ENCODE measurements around the gene NACC2. TPM values are rescaled to one million over a fixed set of nuclear protein-coding genes. Genes with fewer than 3 reads are reported as not detected.
"Not testable (repeated sequence)": the region's sequence is repeated elsewhere in the genome, so short reads cannot be mapped to it uniquely, and the experiment has no call there.

NACC2 gene
- total RNA-seq, 4 donors from 2014 or later: 22.2 to 64.3 (median 26.5) TPM

- no peak for DNase-seq
- WGBS, 2 donors (ENCODE audit: low coverage in 1 of 2): 73% methylated on average over 9 of the region's 9 CpGs; no CpG with 5 or more reads in 1 of the 2 donors
- in situ Hi-C loops (cut with MboI; ENCODE audit: low pct_ligation_motif_present in 1 of 4, low pct_unique_long_range_greater_than_20kb in 1 of 4, low sequenced_read_pairs in 3 of 4): no loop called here
Observed at GRCh38 chr9:135970128-135970815, 124.8 kb downstream of the NACC2 start.

GRCh38 chr9:135969064-135969683, 125.9 kb downstream of the NACC2 start:
- in situ Hi-C loops (cut with MboI; ENCODE audit: low pct_ligation_motif_present in 1 of 4, low pct_unique_long_range_greater_than_20kb in 1 of 4, low sequenced_read_pairs in 3 of 4) (loop anchor here in 3 of 4 donors (5.0 to 10.0 kb wide), 2 partner anchors 153 to 156 kb away; no protein-coding TSS in a partner anchor), intact Hi-C loops (cut with DNase I; ENCODE audit: low total_unique reads) (loop anchor here (2.0 kb wide), 1 partner anchor 154 kb away; no protein-coding TSS in a partner anchor)
- no peaks in the 10 kb centered on the region for H3K27me3 ChIP-seq
- no peak overlapping the region for H3K4me3 ChIP-seq
- TF ChIP-seq POLR2AphosphoS5 (IDR thresholded peaks at IDR 0.05) (no peak), EP300 (IDR thresholded peaks at IDR 0.05; ENCODE audit: low read depth) (no peak), POLR2A (IDR thresholded peaks at IDR 0.05) (no peak), CTCF (IDR thresholded peaks at IDR 0.05) (no peak)
- 60 to 77% methylated on average over 5 to 12 of the region's 12 CpGs for WGBS, 2 donors (ENCODE audit: low coverage in 1 of 2)
- no peaks in the 10 kb centered on the region for H3K36me3 ChIP-seq
- no peaks in the 10 kb centered on the region for H3K9me3 ChIP-seq
- DNase-seq: no peak
- no peak overlapping the region for H3K27ac ChIP-seq
- peaks cover 0 to 4% (median 1%) of the 10 kb centered on the region in 4 donors for H3K4me1 ChIP-seq

More at GRCh38 chr9:135970128-135970815, 124.8 kb downstream of the NACC2 start:
- no peaks in the 10 kb centered on the region for H3K9me3 ChIP-seq
- no peak overlapping the region for H3K27ac ChIP-seq
- intact Hi-C loops (cut with DNase I; ENCODE audit: low total_unique reads): no loop called here
- H3K4me1 ChIP-seq: peaks cover 0 to 4% (median 1%) of the 10 kb centered on the region in 4 donors
- H3K27me3 ChIP-seq: no peaks in the 10 kb centered on the region
- no peaks in the 10 kb centered on the region for H3K36me3 ChIP-seq
- H3K4me3 ChIP-seq: no peak overlapping the region
- TF ChIP-seq POLR2A (IDR thresholded peaks at IDR 0.05): no peak
- TF ChIP-seq POLR2AphosphoS5 (IDR thresholded peaks at IDR 0.05): no peak
- TF ChIP-seq CTCF (IDR thresholded peaks at IDR 0.05): no peak
- no peak for TF ChIP-seq EP300 (IDR thresholded peaks at IDR 0.05; ENCODE audit: low read depth)

GRCh38 chr9:135968601-135969000, 126.5 kb downstream of the NACC2 start:
- WGBS, 2 donors (ENCODE audit: low coverage in 1 of 2): 37 to 46% methylated on average over 2 to 7 of the region's 7 CpGs
- no peak overlapping the region for H3K4me3 ChIP-seq
- DNase-seq: no peak
- intact Hi-C loops (cut with DNase I; ENCODE audit: low total_unique reads) (loop anchor here (2.0 kb wide), 1 partner anchor 154 kb away; no protein-coding TSS in a partner anchor), in situ Hi-C loops (cut with MboI; ENCODE audit: low pct_ligation_motif_present in 1 of 4, low pct_unique_long_range_greater_than_20kb in 1 of 4, low sequenced_read_pairs in 3 of 4) (loop anchor here in 3 of 4 donors (5.0 to 10.0 kb wide), 2 partner anchors 154 to 156 kb away; no protein-coding TSS in a partner anchor)
- TF ChIP-seq EP300 (IDR thresholded peaks at IDR 0.05; ENCODE audit: low read depth) (no peak), CTCF (IDR thresholded peaks at IDR 0.05) (no peak), POLR2AphosphoS5 (IDR thresholded peaks at IDR 0.05) (no peak), POLR2A (IDR thresholded peaks at IDR 0.05) (no peak)
- no peak overlapping the region for H3K27ac ChIP-seq
- no peaks in the 10 kb centered on the region for H3K9me3 ChIP-seq
- no peaks in the 10 kb centered on the region for H3K36me3 ChIP-seq
- peaks cover 0 to 4% (median 1%) of the 10 kb centered on the region in 4 donors for H3K4me1 ChIP-seq
- no peaks in the 10 kb centered on the region for H3K27me3 ChIP-seq

GRCh38 chr9:135968083-135968476, 127.0 kb downstream of the NACC2 start:
- Histone ChIP-seq H3K9me3 (no peaks in the 10 kb centered on the region), H3K4me1 (peaks cover 0 to 4% (median 1%) of the 10 kb centered on the region in 4 donors), H3K4me3 (no peak overlapping the region), H3K36me3 (no peaks in the 10 kb centered on the region), H3K27ac (no peak overlapping the region), H3K27me3 (no peaks in the 10 kb centered on the region)
- WGBS, 2 donors (ENCODE audit: low coverage in 1 of 2): 38% methylated on average over 5 of the region's 5 CpGs; no CpG with 5 or more reads in 1 of the 2 donors
- DNase-seq: no peak
- intact Hi-C loops (cut with DNase I; ENCODE audit: low total_unique reads): loop anchor here (2.0 kb wide), 1 partner anchor 155 kb away; no protein-coding TSS in a partner anchor
- no peak for TF ChIP-seq POLR2A (IDR thresholded peaks at IDR 0.05)
- no peak for TF ChIP-seq EP300 (IDR thresholded peaks at IDR 0.05; ENCODE audit: low read depth)
- no peak for TF ChIP-seq CTCF (IDR thresholded peaks at IDR 0.05)
- no peak for TF ChIP-seq POLR2AphosphoS5 (IDR thresholded peaks at IDR 0.05)
- in situ Hi-C loops (cut with MboI; ENCODE audit: low pct_ligation_motif_present in 1 of 4, low pct_unique_long_range_greater_than_20kb in 1 of 4, low sequenced_read_pairs in 3 of 4): loop anchor here in 3 of 4 donors (5.0 to 10.0 kb wide), 2 partner anchors 154 to 157 kb away; no protein-coding TSS in a partner anchor

- intact Hi-C loops (cut with DNase I; ENCODE audit: low total_unique reads); H3K4me1 ChIP-seq; H3K36me3 ChIP-seq; H3K9me3 ChIP-seq; H3K27ac ChIP-seq; H3K4me3 ChIP-seq; DNase-seq; H3K27me3 ChIP-seq: not testable (repeated sequence)
- 73% methylated on average over 12 of the region's 16 CpGs; no CpG with 5 or more reads in 1 of the 2 donors for WGBS, 2 donors (ENCODE audit: low coverage in 1 of 2)
- in situ Hi-C loops (cut with MboI; ENCODE audit: low pct_ligation_motif_present in 1 of 4, low pct_unique_long_range_greater_than_20kb in 1 of 4, low sequenced_read_pairs in 3 of 4): loop anchor here in 3 of 4 donors (5.0 to 10.0 kb wide), 2 partner anchors 155 to 158 kb away; no protein-coding TSS in a partner anchor
Observed at GRCh38 chr9:135966916-135967260, 128.2 kb downstream of the NACC2 start.
